GM19099 (cell line): ENCODE measurements around the gene GP1BB.

ENCODE experiments used
- POLR2A ChIP-seq: IDR thresholded peaks from 3 replicates; pipeline ENCODE4 v1.6.1; 2011; ENCODE audit warnings: low read depth; ENCODE audit not compliant: insufficient read length; ENCODE audit errors: extremely low read depth

The GP1BB gene

DNA sequence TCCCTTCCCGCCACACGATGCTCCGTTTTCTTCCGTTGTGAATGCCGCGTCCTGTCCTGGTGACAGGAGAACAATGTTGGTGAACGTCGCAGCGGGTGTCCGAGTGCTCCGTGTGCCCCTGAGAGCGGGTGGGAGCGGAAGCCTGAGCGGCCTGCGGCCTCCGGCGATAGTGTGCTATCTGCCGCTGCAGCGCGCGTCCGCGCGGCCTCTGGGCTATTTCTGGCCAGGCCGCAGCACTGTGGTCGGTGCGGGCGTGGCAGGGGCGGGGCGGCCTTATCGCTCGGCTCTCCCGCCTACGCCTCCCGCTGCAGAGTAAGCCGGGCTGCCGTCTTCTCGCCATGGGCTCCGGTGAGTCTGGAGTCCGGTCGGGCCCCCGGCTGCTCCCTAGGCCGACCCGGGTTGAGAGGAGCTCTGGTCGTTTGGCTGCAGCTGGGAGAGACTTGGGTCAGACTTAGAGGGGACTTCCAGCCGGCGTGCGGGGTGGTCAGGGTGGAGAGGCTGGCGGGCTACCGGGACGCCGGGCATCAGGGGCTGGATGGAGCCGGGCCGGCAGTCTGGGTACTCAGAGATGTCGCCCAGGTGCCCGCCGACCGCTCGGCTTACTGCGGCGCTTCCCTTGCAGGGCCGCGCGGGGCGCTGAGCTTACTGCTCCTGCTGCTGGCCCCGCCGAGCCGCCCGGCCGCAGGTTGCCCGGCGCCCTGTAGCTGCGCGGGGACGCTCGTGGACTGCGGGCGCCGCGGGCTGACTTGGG, at the start of gene GP1BB:
TSS of gene GP1BB (plus strand) at position 308 of the 751 bp plus-strand sequence. CDS start at position 339, 31 bp downstream.
- no peak for TF ChIP-seq POLR2A

DNA sequence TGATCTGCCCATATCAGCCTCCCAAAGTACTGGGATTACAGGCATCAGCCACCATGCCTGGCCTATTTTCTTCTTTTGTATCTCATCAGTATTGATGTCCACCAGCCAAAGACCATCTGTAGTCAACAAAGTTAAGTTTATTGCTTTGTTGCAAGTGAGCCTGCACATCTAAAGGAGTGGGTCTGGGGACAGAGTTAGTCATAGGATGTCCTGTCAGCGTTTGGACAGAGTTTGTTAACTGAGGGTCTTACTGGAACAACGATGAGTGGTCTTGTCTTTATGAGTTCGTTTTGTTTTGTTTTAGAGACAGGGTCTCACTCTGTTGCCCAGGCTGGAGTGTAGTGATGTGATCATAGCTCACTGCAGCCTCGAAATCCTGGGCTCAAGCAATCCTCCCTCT, 49.7 kb upstream of the GP1BB start:
- no peak for TF ChIP-seq POLR2A

DNA sequence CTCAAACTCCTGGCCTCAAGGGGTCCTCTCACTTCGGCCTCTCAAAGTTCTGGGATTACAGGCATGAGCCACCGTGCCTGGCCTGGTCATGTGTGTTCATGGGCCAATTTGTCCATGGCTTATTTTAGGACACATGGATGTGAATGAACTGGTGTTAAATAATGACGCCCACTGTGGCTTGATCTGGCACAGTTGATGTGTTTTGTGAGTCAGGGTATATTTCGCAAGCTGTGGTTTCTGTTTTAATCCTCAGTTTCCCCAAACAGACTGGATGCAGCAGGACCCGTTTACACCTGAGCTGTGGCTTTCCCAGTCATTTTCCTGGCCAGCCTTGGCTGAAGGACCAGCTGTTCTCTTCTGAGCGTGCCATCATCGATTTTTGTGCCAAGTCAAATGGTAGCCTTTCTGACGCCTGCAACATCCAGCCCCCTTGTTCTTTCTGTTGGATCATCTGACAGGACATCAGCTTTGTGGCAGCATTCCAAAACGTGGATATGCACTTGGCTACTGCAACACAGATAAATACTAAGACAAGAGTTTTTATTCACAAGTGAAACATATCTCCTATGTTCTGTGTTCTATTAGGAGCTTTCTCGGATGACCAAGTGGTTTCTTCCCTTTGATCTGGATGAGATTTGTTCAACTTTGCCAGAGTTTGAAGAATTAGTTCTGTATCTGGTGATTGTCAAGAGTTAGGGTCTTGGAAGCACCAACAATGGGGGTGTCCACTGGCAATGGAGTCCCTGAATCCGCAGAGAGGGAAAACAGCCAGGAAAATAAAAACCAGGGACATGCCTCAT, 49.0 kb upstream of the GP1BB start:
- no peak for TF ChIP-seq POLR2A

DNA sequence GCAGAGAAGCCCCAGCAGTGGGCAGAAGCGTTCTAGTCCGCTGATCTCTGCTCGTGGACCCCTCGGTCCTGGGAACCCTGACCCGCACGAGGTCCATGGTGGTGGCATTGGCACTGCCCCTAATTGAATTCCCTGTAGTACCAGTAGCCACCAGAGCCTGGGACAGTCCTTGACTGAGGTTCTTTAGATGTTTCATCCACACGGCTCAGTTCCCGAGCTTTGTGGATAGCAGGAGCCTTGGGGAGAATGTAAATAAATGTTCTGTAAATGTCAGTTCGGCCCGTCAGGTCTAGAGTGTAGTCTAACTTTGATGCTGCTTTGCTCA, 48.4 kb upstream of the GP1BB start:
- TF ChIP-seq POLR2A: no peak

DNA sequence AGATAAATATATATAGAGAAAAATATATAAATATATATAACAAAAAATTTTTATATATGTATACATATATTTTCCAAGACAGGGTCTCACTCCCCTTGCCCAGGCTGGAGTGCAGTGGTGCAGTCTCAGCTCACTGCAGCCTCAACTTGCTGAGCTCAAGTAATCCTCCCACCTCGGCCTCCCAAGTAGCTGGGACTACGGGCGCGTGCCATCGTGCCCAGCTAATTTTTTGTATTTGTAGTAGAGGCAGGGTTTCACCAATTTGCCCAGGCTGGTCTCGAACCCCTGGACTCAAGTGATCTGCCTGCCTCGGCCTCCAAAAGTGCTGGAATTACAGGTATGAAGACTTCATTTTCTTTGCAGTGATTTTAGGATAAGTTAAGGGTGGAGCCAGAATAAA, 47.9 kb upstream of the GP1BB start:
- TF ChIP-seq POLR2A: no peak

DNA sequence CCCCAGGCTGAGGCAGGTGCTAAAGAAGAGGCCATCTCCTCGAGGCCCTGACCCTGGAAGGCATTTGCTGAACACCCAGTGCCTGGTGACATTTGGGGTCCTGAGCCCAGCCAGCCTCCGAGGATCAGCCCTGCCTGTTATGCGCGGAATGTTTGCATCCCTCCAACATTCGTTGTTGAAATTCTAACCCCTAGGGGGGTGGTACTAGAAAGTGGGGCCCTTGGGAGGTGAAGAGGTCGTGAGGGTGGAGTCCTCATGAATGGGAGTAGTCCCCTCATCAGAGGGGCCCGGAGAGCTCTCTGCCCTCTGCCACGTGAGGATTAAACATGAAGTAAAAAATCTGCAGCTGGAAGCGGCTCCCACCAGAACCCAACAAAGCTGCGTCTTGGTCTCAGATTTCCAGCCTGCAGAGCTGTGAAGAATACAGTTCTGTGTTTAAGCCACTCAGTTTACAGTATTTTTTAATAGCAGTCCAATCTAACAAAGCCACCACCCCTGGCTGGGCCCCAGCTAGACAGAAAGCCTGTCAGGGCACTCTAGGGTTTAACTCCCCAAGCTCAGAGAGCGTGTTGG, 44.3 kb upstream of the GP1BB start:
- TF ChIP-seq POLR2A: no peak

DNA sequence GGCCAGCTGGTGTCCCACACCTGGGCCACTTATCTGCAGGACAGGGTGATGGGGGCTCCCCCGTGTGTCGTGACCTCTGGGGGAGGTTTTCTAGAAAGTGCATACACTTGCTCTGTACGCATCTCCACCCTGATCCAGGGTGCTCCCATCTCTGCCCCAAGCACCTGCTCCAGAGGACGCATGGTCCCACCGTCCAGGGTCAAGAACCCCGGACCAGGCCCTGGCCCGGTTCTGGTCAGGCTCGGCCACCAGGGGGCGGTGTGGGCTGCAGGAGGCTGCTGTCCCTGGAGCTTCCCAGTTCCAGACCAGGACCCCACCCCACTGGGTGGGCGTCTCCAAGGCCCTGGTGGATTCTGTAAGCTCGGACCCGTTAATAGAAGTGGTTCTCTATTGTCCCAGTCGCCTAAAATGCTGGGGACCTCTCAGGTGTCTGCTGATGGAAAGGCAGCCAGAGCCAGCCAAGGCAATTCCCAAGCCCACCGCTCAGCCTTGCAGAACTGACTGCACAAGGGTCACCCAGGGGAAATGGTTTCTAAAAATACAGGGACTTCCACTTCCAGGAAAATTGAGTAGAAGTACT, 43.7 kb upstream of the GP1BB start:
- TF ChIP-seq POLR2A: no peak

DNA sequence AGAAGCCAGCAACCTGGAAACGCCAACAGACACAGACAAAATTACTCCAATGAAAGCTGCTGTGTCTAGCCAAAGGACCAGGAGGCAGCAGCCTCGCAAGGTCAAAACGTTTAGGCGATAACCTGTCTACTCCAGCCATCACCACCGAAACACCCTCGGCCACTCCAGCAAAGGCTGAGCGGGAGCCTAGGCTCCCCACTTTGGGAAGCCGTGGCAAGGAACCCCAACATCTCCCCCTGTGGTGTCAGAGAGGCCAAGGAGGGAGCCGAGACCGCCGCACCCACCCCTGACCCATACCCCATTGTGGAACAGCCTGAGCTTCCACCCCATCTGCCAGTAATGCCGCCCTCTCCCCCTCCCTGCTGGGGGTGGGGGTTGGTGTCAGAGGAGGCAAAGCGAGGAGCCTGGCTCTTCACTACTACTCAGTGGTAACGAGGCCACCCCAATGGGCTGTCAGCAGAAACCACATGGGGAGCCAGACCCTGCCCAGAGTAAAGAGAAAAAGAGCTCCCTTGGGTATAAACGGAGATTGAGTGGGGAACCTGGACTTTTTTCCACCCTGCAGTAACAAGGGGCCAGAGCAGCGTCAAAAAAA, 43.0 kb upstream of the GP1BB start:
- no peak for TF ChIP-seq POLR2A

DNA sequence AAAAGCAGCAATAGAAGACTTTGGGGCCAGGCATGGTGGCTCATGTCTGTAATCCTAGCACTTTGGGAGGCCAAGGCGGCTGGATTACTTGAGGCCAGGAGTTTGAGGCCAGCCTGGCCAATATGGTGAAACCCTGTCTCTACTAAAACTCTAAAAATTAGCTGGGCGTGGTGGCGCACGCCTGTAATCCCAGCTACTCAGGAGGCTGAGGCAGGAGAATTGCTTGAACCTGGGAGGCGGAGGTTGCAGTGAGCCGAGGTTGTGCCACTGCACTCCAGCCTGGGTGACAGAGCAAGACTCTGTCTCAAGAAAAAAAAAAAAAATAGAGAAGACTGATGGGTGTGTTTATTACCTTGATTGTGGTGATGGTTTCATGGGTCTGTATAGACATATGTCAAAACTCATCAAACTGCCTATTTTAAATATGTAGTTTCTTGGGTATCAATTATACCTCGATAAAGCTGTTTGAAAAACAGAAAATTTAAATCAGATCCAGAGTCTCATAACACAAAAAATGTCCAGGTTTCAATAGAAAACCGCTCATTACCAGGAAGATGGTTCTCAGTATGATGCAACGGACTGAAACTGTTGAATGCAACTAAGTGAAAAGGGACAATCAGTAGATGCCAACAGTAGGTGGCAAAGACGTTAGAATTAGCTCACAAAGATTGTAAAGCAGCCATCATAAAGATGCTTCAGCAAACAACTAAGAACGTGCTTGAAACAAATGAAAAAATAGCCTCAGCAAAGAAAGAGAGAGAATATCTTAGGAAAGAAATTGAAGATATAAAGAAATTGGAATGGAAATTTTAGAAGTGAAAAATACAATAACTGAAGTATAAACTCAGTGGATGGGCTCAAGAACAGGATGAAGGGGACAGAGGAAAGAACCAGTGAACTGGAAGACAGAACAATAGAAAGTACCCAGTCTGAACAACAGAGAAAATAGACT, 42.2 kb upstream of the GP1BB start:
- TF ChIP-seq POLR2A: no peak

DNA sequence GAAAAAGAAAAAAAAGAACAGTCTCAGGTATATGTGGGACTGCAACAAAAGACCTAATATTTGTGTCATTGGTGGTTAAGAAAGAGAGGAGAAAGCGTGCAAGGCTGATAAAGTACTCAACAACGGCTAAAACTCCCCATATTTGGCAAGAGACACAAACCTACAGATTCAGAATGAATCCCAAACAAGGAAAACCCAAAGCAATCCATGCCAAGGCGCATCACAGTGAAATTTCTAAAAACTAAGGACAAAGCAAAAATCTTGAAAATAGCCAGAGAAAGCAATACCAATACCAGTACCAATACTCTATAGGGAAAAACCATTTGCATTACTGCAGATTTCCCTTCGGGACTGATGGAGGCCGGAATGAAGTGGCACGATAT, 41.5 kb upstream of the GP1BB start:
- TF ChIP-seq POLR2A: no peak

DNA sequence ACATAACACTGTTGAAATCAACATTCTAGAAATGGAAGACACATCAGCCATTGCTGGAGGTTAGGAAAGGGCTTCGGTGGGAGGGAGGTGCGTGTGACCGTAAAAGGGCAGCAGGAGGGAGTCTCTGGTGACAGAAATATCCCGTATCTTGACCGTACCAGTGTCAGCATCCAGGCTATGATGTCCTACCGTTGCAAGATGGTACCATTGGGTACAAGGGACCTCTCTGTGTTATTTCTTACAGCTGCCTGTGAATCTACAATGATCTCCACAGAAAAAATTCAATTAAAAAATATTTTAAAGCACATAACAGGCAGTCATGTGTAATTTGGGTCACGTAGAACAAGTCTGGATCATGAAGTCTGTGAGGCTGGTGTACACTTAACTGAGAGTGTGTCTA, 36.4 kb upstream of the GP1BB start:
- TF ChIP-seq POLR2A: no peak

DNA sequence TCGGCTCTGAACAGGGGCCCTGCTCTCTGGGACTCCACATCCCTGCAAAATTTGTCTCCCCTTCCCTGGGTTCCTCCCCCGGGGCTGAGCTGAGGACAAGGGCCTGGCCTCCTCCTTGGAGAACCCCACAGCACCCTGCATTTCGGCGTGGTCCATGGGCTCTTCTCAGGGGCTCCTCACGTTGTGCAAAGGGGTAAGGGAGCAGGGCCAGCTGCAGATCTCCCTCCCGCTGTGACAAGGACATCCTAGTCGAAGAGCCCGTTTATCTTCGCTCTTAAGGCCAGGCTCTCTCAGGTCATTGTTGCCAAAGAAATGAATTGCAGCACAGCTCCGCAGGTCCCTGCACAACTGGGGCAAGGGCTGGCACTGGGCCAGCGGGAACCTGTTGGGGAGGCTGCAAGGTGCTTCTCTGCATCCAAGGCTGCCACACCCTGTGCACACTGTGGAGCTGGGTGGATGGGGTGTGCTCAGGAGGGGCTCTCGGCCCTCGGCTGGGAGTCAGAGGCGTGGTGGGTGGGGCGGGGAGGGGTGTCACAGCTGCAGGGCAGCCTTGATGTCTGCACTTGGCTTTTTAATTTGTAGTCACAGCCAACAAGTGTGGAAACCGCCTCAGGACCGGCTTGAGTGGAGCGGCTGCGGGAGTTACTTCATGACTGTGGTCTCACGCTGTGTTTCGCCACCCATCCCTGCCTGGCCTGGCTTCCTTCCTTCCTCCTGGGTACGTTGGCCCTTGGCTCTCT, 35.6 kb upstream of the GP1BB start:
- TF ChIP-seq POLR2A: no peak
